Daoy (cell line): ENCODE results near the gene CSRP1. TPM values are rescaled to one million over a fixed set of nuclear protein-coding genes. Genes with fewer than 3 reads are reported as not detected.
"Not testable (repeated sequence)": the region's sequence is repeated elsewhere in the genome, so short reads cannot be mapped to it uniquely, and the experiment has no call there.

Experiments used
- DNase-seq: peaks from one replicate; pipeline ENCODE4 v3.0.0-alpha.2; 2015; ENCODE audit warnings: low read depth
- total RNA-seq: library from RNA; depleted of rRNA; stranded (reverse); fragments of >200 nt; shearing (Covaris generic); gene quantifications from 2 replicates; pipeline ENCODE4 v1.2.3, GENCODE V29; 2014

Gene CSRP1
- total RNA-seq, 1 experiment from 2014 or later: 866 TPM

DNA sequence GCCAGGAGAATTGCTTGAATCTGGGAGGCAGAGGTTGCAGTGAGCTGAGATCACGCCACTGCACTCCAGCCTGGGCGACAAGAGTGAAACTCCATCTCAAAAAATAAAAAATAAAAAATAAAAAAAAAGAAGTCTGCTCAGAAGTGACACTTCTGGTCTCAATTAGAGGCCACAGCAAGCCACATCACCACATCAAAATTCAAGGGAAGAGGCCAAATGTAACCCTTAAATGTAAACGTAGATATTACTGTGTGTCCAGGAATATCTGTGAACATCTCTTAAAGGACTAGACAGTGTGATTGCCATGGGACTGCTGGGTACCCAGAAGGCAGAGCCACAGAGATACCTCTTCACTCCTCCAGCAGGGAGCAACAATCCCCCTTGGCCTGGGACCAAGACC is 28.3 kb downstream of the CSRP1 start:
- not testable (repeated sequence) for DNase-seq

DNA sequence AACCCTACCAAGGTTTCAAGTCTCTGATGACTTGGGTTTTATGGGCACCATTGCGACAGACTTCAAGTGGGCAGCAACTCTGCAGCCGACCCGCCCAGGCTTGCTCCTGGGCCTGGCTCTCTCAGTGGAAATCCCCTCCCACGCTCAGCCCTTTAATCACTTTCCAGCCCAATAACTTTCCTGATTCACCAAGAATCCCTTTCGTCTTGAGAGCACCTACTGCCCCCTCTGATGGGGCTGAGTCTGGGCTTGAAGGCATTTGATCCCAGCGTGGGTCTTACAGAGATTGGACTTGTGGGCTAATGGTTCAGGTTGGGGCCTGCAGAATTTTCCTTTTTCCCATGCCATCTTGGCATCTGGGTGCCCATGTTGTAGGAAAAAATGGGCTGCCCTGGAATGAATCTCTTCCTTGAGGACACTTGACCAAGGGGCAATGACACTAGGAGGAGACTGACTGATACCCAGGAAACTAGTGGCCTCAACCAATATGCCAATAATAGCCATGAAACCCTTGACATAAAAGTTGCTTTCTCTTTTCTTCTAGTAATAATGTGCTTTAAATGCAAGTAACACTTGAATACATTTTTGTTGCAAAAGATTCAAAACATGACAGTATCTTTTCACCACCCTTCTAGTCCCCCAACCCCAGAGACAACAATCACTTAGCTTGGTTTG is 30.1 kb downstream of the CSRP1 start:
- peak; percentile 77 for DNase-seq

DNA sequence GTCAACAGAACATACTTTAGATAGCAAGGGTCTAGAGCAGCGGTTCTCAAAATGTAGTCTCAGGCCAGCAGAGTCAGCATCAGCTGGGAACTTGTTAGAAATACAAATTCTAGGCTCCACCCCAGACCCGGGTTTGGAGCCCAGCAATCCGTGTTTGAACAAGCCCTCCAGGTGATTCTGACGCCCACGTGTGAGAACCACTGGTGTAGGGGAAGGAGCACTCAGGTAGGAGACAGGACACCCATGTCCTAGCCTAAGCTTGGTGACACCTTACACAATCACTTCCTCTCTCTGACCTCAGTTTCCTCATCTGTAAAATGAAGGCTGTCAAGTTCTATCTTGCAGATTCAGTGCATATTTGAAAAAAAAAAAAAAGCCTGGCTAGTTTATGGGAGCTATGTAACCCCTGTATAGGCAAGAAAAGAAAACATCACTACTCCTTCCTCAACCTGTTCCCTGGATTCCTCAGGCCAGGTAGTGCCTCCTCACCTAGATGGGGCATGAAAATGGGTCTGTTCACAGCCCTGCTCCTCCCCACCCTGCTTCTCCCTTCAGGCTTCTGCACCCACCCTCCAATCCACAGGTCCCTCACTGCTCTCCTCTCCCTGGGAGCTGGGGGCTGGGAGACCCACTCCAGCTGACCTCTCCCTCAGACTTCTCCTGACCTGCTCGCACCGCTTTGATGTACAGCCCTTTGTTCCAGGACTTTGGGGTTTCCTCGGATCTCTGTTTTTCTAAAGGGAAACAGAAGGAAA is 30.8 kb downstream of the CSRP1 start:
- DNase-seq: no peak

DNA sequence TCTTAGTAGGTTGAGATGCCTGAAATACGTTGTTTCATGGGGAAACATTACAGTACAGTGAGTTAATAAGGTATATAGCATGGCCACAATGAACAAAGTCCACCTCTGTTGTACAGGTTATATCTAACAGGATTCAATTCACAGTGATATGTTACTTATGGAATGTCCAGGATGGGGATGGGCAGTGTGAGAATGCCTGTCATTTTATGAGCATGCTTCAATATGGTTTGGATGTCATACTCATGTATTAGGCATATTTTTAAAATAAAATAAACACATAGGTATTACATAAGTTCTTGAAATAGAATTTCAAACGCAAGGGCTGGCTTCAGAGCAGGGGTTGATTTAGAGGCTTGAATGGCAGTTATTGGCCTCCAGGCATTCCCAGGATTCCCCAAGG is 31.8 kb downstream of the CSRP1 start:
- no peak for DNase-seq

DNA sequence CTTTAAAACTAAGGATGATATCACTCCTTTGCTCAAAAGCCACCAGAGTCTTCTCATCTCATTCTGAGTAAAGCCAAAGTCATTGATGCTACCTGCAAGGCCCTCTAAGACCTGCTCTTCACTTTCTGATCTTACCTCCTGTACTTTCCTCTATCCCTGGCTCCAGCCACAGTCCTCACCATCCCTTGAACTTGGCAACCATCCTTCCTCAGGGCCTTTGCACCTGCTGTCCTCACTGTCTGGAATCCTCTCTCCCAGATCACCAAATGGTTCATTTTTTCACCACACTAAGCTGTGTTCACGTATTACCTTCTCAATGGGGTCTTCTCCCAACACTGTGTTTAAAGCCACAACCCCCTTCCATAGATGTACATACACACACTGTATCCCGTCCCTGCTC is 33.6 kb downstream of the CSRP1 start:
- DNase-seq: no peak

DNA sequence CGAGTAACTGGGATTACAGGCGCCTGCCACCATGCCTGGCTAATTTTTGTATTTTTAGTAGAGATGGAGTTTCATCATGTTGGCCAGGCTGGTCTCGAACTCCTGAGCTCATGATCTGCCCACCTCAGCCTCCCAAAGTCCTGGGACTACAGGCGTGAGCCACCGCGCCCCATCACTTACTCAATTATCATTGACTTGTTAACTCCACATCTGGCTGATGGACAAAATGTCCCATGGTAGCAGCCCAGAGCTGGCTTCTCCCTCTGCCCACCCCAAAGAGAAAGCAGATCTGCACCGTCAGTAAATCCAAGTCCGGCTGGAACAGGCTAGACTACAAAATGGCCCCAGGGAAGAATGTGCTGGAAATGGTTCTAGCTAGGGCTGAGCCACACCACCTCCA is 34.6 kb downstream of the CSRP1 start:
- not testable (repeated sequence) for DNase-seq

DNA sequence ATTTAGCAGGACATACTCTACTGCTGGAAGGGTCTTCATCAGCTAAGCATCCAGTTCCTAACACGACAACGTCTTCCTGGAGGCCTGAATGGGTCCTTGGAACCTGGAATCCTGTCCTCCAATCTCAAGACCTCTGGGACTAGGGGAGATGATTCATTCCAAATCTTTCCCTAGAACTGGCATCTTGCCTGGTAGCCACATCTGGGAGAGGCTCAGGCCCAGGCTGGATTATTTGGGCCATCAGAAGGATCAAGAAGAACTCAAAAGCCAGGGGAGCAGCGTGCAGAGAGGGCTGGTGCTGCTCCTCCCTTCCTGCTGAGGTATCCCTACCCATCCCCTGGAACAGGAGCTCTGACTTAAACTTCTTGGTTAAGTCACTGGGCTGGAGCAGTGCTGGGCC is 35.2 kb downstream of the CSRP1 start:
- peak; percentile 50 for DNase-seq

DNA sequence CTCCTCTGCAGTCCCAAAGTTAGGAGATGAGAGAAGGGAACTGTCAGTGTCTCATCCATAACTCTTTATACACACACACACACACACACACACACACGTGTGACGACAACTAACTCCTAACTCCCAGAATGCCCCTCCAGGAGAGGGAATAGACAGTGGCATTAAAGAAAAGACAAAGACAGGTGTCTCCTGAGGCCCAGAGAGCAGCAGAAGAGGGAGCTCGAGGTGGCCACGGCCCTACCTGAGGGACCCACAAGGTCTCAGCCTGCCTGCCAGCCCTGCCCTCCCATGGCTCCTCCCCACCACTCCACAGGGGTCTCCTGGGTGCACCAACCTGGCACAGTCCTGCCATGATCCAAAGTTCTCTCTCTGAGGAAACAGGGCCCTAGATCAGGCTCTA is 36.3 kb downstream of the CSRP1 start:
- no peak for DNase-seq

DNA sequence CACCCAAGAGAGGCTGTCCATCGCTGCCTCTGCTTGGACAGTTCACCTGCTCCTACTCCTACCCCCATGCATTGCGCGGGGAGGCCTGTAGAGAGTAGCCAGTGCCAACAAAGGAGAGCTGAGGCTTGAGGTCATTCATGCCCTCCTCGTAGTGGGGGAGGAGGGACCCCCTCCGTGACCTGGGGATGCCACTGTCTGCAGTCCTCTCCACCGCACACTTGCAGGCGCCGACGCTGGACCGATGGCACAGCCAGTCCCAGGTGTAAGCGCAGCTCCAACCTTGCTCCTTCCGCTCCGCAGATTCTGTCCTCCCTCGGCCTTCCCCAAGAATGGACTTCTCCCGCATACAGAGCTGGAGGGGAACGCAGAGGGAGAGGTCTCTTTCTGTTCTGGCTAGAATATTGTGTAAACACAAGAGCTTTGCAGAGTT is 37.3 kb downstream of the CSRP1 start:
- DNase-seq: no peak

DNA sequence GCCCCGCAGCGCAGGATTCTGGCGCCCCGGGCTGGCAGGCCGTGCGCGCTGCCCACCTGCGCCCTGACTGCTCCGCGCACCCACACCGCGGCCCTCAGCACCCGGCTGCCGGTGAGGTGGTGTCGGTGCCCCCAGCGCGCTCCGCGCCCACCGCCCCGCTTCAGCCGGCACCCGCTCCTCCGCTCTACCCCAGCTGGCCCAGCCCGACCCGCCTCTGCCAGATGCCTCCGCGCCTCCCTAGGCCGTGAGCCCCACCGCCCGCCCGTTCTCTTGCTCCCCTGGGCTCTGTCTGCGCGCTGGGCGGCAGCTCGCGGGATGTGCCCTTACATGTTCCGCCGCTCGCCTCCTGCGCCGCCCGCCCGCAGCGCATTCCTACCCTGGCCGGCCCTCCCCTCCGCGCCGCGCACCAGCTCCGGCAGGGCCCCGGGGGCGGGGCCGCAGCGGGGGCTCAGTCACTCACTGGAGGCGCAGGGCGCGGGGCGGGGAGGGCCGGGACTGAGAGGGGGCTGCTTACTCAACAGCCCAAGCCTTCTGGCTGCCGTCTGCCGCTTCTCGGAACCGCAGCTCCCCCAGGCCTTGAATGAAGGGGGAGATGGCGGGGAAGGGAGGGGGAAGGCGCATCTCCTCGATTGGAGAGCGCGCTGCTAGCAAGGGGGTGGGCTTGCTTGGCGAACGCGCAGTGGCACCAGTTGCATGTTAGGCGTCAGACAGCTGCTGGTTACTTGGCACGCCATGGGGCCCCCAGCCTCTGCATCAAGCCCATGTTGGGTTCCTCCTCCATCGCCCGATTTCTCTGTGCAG is 37.9 kb downstream of the CSRP1 start, which contains the start of gene PHLDA3:
Gene PHLDA3, minus strand, starts transcription at position 345 of the 801 bp plus-strand sequence. CDS start 402 bp downstream, outside the sequence.
- DNase-seq: peak; percentile 85

DNA sequence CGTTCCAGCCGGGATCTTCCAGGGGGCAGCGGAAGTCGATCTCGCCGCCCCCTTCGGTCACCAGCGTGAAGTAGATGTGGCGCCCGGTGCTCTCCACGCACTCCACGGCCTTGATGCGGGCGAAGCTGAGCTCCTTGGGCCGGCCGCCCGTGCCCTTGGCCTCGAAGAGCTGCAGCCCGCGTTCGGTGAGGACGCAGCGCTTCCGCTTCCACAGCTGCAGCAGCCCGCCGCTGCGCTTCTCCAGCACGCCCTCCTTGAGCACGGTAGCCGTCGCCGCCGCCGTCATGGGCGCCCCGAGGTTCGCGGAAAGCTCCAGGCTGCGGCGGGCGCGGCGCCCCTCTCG is 38.5 kb downstream of the CSRP1 start:
- DNase-seq: peak; percentile 57

DNA sequence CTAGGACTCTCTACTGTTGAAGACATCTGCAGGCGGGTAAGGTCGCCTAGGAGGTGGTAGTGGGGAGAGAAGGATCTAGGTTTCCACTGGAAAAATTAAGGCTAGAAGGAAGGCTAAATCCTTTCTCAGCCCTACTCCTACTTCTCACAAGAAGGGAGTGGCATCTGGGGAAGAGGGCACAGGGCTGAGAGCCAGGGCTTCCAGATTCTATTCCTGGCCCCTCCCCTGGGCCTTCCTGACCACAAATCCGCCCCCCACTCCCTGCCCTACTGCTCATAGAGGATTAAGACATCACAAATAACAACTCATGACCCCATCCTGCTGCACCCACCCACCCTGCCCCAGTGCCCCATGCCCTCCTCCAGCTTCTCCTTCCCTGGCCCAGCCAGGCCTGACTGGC is 40.4 kb downstream of the CSRP1 start:
- DNase-seq: peak; percentile 52

DNA sequence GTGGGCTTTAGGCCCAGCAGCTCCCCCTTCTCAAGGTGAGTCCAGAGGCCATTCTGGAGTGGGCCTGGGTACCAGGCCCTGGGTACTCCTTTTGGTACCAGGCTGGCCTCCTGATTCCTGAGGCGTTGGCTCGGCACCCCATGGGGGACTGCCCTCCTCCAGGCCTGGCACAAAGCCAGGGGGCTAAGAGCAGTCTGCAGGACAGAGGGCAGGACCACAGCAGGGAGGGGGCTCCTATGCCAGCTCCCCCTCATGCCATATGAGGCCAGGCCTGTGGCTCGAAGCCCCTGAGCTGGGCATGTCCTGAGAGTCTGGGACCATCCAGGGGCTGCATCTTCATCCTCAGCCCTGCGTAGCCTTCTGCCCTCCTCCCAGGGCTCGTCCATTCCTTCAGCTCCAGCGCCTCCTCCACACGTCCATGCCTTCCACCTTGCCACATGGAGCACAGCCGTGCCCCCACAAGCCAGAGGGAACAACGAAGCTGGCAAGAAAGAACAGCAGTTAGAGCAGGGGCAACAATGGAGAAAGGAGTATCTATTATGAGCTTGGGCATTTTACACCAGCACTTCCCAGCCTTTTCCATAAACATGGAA is 41.1 kb downstream of the CSRP1 start:
- DNase-seq: no peak

DNA sequence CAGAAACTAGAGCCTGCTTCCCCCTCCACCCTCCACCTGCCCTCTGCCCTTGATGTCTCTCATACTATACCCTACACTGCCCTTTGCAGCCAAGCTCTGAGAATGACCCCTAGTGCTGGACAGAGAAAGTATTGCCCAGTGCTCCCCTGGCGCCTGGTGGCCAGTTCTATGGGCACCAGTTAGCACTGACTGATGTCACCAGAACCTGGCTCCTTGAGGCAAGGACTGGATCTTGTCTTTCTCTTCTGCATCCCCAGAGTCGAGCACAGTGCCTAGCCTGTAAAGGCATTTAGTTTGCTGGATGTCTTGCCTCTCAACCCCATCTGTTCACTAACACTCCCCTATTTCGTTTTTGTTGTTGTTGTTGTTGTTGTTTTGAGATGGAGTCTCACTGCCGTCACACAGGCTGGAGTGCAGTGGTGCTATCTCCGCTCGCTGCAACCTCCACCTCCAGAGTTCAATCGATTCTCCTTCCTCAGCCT is 43.8 kb downstream of the CSRP1 start:
- peak; percentile 48 for DNase-seq

DNA sequence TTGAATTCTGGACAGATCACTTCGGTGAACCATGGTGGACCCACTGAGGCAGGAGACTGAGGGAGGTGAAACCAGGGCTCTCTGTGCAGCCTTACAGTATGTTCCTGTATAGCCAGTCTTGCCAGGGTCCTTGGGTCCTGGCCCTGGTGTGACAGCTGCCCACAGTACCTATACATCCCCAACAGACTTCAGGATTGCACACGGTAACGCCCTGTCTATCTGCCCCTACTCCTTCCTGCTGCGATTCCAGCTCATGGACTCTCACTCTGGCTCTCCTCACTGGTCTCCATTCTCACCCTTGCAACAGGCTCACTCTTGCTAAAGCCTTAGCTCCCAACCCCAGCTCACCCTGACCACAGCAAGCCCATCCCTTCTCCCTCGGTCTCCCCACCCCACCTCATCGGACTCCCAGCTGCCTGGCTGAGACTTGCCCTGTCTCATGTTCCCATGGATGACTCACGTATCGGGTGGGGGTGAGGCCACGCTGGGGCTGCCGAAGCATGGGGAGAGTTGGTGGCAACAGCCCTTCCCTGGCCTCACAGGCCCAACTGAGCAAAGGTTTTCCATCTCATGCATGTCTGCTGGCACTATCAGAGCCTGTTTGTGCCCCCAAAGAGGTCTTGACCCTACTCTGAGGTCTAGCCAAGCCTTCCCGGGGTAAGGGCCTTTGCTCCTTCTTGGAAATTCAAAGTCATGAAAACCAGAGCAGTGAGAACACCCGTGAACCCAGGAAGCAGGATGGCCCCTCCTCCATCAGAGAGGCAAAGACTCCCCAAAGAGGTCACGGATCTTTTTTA is 45.1 kb downstream of the CSRP1 start:
- DNase-seq: peak; percentile 98

DNA sequence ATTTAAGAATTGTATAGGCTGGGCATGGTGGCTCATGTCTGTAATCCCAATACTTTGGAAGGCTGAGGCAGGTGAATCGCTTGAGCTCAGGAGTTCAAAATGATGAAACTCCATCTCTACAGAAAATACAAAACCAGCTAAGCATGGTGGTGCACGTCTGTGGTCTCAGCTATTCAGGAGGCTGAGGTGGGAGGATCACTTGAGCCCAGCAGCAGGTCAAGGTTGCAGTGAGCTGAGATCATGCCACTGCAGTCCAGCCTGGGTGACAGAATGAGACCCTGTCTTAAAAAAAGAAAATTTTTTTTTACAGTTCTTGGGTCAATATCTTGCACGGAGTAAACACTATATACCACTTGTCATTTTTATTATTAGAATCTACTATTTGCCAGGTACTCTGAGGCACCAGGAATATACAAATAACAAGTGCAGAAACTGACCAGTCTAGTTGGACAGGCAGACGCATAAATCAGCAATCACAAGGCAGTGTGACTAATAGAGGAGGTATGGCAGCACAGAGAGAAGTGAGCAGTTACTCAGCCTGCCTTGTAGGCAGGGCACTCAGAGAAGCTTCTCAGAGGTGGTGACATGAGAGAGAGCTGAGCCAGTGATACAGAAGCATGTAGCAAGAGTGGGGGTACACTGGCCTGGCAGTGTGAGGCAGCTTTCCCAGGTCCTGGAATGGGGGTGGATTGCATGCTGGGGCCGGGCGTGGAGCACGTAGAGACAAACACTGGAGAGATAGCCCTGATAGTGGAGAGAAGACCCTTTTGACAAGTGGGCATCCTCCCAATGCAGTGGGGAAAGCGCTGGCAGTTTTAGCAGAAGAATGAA is 45.9 kb downstream of the CSRP1 start:
- peak; percentile 94 for DNase-seq

DNA sequence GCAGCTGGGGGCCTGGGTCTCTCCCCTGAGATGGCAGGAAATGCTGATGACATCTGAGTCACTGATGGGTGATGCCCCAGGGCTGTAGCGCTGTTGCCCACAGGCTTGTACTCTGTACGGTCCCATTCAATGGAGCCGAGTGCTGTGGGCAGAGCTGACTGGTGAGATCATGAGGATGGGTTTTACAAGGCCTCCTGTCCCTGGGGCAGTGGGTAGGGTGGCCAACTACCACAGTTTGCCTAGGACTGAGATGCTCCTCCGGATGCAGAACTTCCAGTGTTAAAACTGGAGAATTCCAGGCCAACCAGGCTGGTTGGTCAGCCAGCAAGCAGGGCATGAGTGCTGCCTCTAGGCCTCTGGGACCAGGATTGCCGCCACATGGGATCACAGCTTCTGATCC is 47.1 kb downstream of the CSRP1 start:
- DNase-seq: no peak

DNA sequence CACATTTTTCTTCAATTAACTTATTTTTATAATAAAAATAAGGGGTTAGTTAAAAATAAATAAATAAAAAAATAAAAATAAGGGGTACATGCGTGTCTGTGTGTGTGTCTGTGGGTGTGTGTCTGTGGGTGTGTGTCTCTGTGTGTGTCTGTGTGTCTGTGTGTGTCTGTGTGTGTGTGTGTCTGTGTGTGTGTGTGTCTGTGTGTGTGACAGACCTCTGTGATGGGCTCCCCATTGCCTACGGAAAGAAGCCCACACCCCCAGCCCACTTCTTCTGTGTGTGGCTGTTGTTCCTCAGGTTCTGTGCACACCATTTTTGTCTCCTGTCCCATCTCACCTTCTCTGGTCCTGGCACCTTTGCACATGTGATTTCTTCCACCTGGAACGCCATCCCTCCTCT is 47.9 kb downstream of the CSRP1 start:
- no peak for DNase-seq

DNA sequence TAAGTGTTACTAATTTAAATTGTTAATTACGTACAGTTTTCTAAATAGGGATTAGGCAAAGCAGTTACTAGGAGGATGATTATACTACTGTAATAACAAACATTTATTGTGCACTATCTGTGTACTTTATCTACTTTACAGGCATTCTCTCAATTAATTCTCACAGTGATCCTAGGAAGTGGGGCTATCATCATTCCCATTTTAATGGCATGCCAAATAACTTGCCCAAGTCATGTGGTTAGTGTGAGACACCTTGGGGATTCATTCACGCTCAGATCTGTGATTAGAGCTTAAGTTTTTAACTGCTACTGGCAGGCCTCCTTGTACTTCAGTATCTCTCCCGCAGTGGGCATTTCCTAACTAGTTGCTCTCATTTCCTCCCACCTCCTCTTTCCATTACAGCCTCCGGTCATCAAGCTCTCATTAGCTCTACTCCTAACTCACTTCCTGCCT is 49.4 kb downstream of the CSRP1 start:
- peak; percentile 81 for DNase-seq
